GM19193 (cell line): Measurements from ENCODE around the gene OVCA2.
A peak's percentile ranks its signal among the peaks of the same experiment; 100 is the strongest.

ENCODE experiments used
- POLR2A ChIP-seq: IDR thresholded peaks from 4 replicates; pipeline ENCODE4 v1.6.1; 2011; ENCODE audit not compliant: insufficient read depth, insufficient read length; ENCODE audit errors: extremely low read depth

OVCA2 gene

GRCh38 chr17:2041561-2042389 lies at the start of gene OVCA2:
TSS of gene OVCA2 (plus strand) at chr17:2042022. CDS start at chr17:2042048, 26 bp downstream.
- peak; percentile 90 for TF ChIP-seq POLR2A

GRCh38 chr17:1992541-1992940 lies 49.3 kb upstream of the OVCA2 start:
- no peak for TF ChIP-seq POLR2A

DNA sequence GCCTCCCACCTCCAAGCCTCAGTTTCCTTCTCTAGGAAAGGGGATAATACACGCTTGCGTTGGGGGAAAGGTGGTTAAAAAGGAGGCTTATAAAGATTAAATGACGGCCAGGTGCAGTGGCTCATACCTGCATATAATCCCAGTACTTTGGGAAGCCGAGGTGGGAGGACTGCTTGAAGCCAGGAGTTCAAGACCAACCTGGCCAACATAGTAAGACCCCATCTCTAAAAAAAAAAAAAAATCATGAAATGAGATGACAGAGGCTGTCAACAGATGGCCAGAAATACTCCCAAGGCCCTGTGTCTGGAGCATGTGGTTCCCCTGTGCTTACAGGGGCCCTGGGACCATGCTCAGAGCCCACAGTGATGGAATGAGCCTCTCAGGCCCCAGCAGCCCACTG lies 47.1 kb upstream of the OVCA2 start:
- TF ChIP-seq POLR2A = no peak

DNA sequence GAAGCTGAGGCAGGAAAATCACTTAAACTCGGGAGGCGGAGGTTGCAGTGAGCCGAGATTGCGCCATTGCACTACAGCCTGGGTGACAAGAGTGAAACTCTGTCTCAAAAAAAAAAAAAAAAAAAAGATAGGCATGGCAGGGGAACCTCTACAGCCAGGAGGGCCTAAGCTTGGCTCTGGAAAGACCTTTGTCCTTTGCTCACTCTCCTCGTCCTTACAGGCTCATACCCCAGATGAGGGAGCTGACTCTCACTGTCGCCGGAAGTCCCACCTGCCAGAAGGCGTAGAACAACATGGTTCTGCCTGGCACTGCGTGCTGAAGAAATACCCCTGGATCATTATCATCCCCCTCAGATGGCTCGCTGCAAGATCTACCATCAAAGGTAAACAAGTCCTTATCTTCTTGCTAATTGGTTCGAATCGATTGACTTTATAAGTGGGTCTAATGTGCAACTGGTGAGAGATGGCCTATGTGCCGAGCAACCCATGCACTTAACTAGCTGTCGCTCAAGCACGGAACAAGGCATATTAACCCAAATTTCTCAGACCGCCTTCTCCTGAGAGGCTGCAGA lies 46.4 kb upstream of the OVCA2 start:
- no peak for TF ChIP-seq POLR2A

DNA sequence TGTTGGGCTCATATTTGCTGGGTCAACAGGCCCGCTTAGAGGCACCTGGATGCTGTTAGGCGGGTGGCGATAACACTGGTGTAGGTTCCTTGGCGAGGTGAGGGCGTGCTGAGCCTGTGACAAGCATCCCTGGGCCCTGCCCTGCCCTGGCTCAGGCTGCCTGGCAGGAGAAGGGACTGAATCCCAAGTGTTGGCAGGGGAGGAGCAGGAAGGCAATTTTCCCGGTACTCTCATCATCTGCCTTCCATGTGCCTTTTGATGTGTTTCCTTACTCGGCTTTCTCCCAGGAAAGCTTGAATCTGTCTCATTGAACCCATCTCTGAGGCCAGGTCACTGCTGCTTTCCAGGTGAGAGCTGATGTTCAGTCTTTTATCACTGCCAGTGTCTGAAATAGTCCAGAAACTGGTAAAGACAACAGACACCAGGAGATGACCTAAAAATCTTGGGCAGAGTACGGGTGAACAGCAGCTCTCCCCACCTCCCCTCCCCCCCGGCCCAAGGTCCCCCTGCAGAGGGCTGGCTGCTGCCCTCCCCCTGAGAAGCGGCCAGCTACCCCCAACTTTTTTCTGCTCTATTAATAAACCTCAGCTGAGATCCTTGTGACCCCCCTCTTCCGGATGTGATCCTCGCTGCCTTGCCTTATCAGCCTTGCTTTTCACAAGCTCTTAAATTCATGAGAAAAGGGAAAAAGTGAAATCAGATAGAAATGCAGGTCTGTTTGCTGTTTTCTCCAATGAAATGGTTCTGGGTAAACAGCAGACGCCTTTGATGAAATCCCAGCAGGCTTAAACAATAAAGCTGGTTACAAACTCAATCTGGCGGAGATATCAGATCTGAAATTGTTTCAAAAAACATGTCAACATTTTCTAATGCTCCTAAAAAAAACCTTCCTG lies 45.7 kb upstream of the OVCA2 start:
- no peak for TF ChIP-seq POLR2A

DNA sequence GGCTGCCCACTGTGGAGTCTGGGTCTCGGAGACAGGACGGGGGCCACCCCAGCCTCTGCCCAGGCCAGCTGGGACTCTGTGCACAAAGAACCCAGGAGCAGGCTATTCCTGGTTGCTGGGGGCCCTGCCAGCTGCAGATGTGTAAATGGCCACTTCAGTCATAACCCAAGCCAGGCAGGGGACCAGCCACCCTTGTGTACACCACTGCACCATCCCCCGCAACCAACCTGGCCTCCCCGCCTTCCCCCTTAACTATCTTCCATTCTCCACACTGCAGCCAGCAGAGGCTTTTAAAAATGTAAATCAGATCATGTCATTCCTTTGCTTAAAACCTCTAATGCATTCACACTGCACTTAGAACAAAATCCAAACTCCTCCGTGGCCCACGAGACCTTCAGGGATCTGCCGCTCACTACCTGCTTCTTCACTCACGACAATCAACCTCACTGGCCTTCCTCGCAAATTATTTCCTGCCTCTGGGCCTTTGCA lies 45.0 kb upstream of the OVCA2 start:
- no peak for TF ChIP-seq POLR2A

GRCh38 chr17:1997289-1997926 lies 44.4 kb upstream of the OVCA2 start:
- TF ChIP-seq POLR2A = no peak

GRCh38 chr17:1997927-1998742 lies 43.7 kb upstream of the OVCA2 start:
- no peak for TF ChIP-seq POLR2A

DNA sequence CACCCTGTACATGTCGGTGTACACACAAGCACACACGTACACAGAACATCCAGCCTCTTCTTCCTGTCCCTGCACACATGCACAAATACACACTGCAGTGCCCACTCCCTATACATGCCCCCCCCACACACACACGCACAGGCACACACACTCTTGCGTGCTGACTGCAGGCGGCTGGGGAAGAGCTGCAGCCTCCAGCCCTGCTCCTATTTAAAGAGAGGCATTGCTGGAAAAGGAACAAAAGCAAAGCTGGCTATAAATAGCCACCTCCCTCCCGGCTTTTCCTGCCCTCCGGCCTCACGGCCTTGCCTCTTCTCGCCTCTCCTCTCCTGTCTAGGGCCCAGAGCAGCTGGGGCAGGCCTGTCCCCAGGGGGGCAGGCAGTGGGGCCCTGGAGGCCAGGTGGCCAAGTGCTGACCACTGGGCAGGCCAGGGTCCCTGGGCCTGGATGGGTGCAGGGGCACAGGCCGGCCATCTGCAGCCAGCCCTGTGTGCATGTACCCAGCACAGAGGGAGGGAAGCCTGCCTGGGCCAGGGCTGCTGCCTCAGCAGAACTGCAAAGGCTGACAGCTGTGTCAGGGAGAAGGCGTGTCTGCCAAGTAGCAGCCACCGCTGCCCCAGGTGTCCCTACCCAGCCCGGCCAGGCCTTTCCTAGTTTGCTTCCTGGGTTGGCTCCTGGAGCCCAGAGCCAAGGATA lies 42.1 kb upstream of the OVCA2 start:
- no peak for TF ChIP-seq POLR2A

- no peak for TF ChIP-seq POLR2A
Observed at GRCh38 chr17:2002767-2003329, 39.0 kb upstream of the OVCA2 start.

DNA sequence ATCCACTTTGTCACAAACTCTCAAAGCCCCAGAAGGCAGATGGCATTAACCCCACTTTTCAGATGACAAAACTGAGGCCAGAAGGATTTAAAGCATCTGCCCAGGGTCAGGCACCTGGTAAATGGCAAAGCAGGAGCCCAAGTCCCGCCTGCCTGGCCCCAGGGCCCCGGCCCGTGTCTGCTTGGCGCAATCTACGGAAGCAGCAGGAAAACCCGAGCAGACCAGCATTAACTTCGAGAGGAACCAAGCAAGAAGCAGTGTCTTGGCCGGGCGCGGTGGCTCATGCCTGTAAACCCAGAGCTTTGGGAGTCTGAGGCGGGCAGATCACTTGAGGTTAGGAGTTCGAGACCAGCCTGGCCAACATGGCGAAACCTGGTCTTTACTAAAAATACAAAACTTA lies 38.3 kb upstream of the OVCA2 start:
- TF ChIP-seq POLR2A = no peak

DNA sequence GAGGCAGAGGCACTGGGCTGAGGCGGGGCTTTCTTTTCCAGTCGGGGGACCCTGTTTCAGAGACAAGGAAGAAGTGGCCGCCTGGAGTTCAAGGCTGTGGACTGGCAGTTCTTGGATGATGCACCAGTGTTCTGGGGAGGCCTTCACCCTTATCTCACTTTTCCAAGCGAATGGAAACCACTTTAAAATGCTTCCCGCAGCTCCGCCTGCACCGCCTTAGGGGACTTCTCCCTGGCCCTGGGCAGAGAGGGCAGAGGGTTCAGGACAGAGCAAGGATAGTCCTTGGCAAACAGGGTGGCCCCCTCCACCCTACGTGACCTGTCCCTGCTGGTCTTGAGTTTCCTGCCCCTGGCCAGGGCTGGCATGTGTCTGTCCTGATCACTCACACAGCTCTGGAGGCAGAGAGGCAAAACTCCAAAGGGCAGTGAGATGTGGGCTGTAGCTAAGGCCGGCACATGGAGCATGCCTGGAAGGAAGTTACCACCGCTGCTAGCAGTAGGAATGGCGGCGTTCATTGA lies 37.3 kb upstream of the OVCA2 start:
- no peak for TF ChIP-seq POLR2A
